ENCODE measurements around the gene GPR42.

Gene GPR42

DNA sequence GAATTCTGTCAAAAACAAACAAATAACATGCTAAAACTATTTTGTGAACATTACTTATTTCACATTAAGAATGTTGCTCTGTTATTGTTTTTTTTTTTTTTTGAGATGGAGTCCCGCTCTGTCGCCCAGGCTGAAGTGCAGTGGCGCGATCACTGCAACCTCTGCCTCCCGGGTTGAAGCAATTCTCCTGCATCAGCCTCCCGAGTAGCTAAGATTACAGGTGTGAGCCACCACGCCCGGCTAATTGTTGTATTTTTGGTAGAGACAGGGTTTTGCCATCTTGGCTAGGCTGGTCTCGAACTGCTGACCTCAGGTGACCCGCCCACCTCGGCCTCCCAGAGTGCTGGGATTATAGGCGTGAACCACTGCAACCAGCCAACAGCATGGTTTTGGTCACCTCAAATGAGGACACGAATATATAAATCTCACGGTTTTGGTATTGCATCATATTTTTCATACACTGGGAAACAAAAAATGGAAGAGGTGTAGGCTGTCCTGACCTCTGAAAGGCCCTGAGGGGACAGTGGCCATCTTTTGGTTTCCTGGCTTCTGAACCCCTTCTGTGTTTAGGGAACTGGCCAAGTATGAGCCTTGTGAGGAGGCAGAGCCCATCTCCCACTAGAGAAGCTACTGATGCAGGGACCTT is 25.5 kb downstream of the GPR42 start:
- TF ChIP-seq, protein P1, sequence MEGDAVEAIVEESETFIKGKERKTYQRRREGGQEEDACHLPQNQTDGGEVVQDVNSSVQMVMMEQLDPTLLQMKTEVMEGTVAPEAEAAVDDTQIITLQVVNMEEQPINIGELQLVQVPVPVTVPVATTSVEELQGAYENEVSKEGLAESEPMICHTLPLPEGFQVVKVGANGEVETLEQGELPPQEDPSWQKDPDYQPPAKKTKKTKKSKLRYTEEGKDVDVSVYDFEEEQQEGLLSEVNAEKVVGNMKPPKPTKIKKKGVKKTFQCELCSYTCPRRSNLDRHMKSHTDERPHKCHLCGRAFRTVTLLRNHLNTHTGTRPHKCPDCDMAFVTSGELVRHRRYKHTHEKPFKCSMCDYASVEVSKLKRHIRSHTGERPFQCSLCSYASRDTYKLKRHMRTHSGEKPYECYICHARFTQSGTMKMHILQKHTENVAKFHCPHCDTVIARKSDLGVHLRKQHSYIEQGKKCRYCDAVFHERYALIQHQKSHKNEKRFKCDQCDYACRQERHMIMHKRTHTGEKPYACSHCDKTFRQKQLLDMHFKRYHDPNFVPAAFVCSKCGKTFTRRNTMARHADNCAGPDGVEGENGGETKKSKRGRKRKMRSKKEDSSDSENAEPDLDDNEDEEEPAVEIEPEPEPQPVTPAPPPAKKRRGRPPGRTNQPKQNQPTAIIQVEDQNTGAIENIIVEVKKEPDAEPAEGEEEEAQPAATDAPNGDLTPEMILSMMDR (conservative IDR thresholded peaks at IDR 0.05; ENCODE audit: low read depth, low read length): no peak
- no peaks in the 10 kb centered on the region for H3K79me2 ChIP-seq (ENCODE audit: insufficient read depth, low read depth)
- no peak overlapping the region for H3K9ac ChIP-seq
- H3K36me3 ChIP-seq (ENCODE audit: insufficient read depth): no peaks in the 10 kb centered on the region
- H3K4me2 ChIP-seq: no peak overlapping the region
- no peak overlapping the region for H2AFZ ChIP-seq (ENCODE audit: low read depth)
- peaks cover 30% of the 10 kb centered on the region for H3K27me3 ChIP-seq (ENCODE audit: insufficient read depth, low read depth)
- no peaks in the 10 kb centered on the region for H4K20me1 ChIP-seq (ENCODE audit: insufficient read depth)
- H3K27ac ChIP-seq: no peak overlapping the region
- no peak overlapping the region for H3K4me3 ChIP-seq (IDR thresholded peaks at IDR 0.05; ENCODE audit: insufficient read depth, low read depth, low read length)
- no peaks in the 10 kb centered on the region for H3K4me1 ChIP-seq (ENCODE audit: low read depth, poor library complexity, severe bottlenecking)

DNA sequence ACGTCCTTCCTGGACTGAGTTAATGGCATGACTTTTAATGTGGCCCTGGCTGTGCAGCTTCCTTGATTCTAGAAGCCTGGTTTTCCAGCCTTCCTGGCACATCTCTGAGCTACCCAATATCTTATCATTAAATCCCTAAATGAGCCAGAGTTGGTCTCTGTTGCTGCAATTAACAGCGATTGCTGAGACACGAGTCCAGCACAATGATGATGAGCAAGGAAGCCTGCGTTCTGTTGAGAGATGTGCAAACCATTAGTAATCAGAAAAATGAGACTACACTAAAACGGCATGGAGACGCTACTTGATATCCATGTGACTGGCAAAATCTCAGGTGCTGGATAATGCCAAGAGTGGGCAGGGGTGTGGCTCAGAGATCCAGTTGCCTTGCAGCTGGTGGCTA is 26.2 kb downstream of the GPR42 start:
- Histone ChIP-seq H4K20me1 (ENCODE audit: insufficient read depth) (no peaks in the 10 kb centered on the region), H3K4me2 (no peak overlapping the region), H3K79me2 (ENCODE audit: insufficient read depth, low read depth) (no peaks in the 10 kb centered on the region), H2AFZ (ENCODE audit: low read depth) (no peak overlapping the region), H3K4me1 (ENCODE audit: low read depth, poor library complexity, severe bottlenecking) (no peaks in the 10 kb centered on the region), H3K4me3 (IDR thresholded peaks at IDR 0.05; ENCODE audit: insufficient read depth, low read depth, low read length) (no peak overlapping the region), H3K27me3 (ENCODE audit: insufficient read depth, low read depth) (peaks cover 33% of the 10 kb centered on the region), H3K9ac (no peak overlapping the region), H3K27ac (no peak overlapping the region), H3K36me3 (ENCODE audit: insufficient read depth) (no peaks in the 10 kb centered on the region)
- TF ChIP-seq, protein P1 (conservative IDR thresholded peaks at IDR 0.05; ENCODE audit: low read depth, low read length): no peak

DNA sequence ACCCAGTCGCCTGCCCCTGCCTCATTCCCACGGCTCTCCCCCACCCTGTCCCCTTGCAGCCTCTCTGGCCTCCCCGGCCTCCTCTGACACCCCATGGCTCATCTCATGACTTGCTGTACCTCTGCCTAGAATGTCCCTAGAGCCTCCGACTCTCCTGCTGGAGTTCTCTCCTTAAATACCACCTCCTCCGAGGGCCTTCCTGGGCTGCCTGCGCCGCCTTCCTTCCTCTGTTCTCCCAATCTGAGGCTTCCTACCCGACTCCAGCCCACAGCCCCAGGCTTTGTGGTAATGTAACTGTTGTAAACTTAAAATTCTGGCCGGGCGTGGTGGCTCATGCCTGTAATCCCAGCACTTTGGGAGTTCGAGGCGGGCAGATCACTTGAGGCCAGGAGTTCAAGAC is 27.7 kb downstream of the GPR42 start:
- Histone ChIP-seq H4K20me1 (ENCODE audit: insufficient read depth) (no peaks in the 10 kb centered on the region), H3K79me2 (ENCODE audit: insufficient read depth, low read depth) (no peaks in the 10 kb centered on the region), H3K4me3 (IDR thresholded peaks at IDR 0.05; ENCODE audit: insufficient read depth, low read depth, low read length) (no peak overlapping the region), H3K36me3 (ENCODE audit: insufficient read depth) (no peaks in the 10 kb centered on the region), H3K27ac (no peak overlapping the region), H3K9ac (no peak overlapping the region), H3K4me1 (ENCODE audit: low read depth, poor library complexity, severe bottlenecking) (no peaks in the 10 kb centered on the region), H2AFZ (ENCODE audit: low read depth) (no peak overlapping the region), H3K27me3 (ENCODE audit: insufficient read depth, low read depth) (peaks cover 33% of the 10 kb centered on the region), H3K4me2 (no peak overlapping the region)
- TF ChIP-seq, protein P1 (conservative IDR thresholded peaks at IDR 0.05; ENCODE audit: low read depth, low read length): no peak

DNA sequence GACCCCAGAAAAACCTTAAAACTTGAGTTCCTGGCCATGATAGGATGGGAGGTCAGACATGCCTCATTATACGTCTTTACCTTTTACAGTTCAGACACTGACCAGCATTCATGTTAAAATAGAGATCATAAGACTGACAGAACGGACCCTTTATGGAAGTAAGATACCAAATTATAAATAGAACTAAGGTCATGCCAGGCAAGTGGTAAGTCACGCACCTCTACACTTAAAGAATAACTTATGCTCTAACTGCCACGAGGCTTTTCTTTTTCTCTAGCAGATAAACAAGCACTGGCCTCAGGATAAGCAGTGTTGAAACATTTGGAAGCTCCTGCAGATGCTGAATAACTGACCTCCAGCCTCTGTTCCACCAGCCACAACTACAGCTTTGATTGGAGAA is 28.4 kb downstream of the GPR42 start:
- Histone ChIP-seq H3K4me3 (IDR thresholded peaks at IDR 0.05; ENCODE audit: insufficient read depth, low read depth, low read length) (no peak overlapping the region), H3K36me3 (ENCODE audit: insufficient read depth) (no peaks in the 10 kb centered on the region), H3K27me3 (ENCODE audit: insufficient read depth, low read depth) (peaks cover 33% of the 10 kb centered on the region), H4K20me1 (ENCODE audit: insufficient read depth) (no peaks in the 10 kb centered on the region), H3K4me1 (ENCODE audit: low read depth, poor library complexity, severe bottlenecking) (no peaks in the 10 kb centered on the region), H3K9ac (no peak overlapping the region), H3K27ac (no peak overlapping the region), H3K79me2 (ENCODE audit: insufficient read depth, low read depth) (no peaks in the 10 kb centered on the region), H3K4me2 (no peak overlapping the region), H2AFZ (ENCODE audit: low read depth) (no peak overlapping the region)
- TF ChIP-seq, protein P1 (conservative IDR thresholded peaks at IDR 0.05; ENCODE audit: low read depth, low read length): no peak

Data from KMS-11 (cell line).